IPS-18a (cell line): ENCODE results near the gene KRTAP10-7.
A peak's percentile ranks its signal among the peaks of the same experiment; 100 is the strongest.
"Not testable (repeated sequence)": the region's sequence is repeated elsewhere in the genome, so short reads cannot be mapped to it uniquely, and the experiment has no call there.

Source experiments
- H3K27ac ChIP-seq: one replicate; pipeline ENCODE4 v1.5.1; 2013; ENCODE audit warnings: low read length
- H3K27me3 ChIP-seq: one replicate; pipeline ENCODE4 v1.6.1; 2013; ENCODE audit warnings: mild to moderate bottlenecking, low read length; ENCODE audit not compliant: control insufficient read depth, insufficient read depth
- H3K36me3 ChIP-seq: one replicate; pipeline ENCODE4 v1.6.1; 2013; ENCODE audit warnings: low read depth, low read length; ENCODE audit not compliant: control insufficient read depth
- H3K4me1 ChIP-seq: one replicate; pipeline ENCODE4 v1.6.1; 2013; ENCODE audit warnings: low read depth, low read length; ENCODE audit not compliant: control insufficient read depth
- H3K4me3 ChIP-seq: one replicate; pipeline ENCODE4 v1.5.1; 2013; ENCODE audit warnings: low read length
- H3K9ac ChIP-seq: one replicate; pipeline ENCODE4 v1.6.1; 2013; ENCODE audit warnings: mild to moderate bottlenecking, low read length, moderate library complexity
- H3K9me3 ChIP-seq: one replicate; pipeline ENCODE4 v1.6.1; 2013; ENCODE audit warnings: low read depth, low read length; ENCODE audit not compliant: control insufficient read depth

KRTAP10-7 gene

DNA sequence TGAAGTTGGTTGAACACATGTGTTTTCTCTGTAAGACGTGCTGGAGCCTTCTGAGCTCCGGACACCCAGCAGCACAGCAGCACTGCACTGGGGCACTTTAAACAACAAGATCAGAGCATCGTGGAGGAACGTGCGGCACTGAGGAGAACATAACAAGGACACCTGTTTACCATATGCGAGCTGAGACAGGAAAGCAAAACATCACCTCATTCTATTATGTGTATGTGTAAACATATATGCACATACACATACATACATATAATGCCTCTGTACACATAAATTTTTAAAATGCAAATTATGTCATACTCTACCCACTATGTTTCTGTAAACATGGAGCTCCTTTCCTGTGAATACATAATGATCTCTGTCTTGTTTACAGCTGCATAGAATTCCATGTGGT is 4.9 kb upstream of the KRTAP10-7 start:
- Histone ChIP-seq H3K27me3 (no peaks in the 10 kb centered on the region), H3K9me3 (no peaks in the 10 kb centered on the region), H3K9ac (no peak overlapping the region)

GRCh38 chr21:44596068-44596725 is 4.2 kb upstream of the KRTAP10-7 start:
- Histone ChIP-seq H3K27ac (no peak overlapping the region), H3K4me1 (peaks cover 25% of the 10 kb centered on the region), H3K4me3 (no peak overlapping the region), H3K36me3 (no peaks in the 10 kb centered on the region), H3K9me3 (no peaks in the 10 kb centered on the region), H3K9ac (no peak overlapping the region), H3K27me3 (no peaks in the 10 kb centered on the region)

More for the DNA sequence above, 4.9 kb upstream of the KRTAP10-7 start:
- Histone ChIP-seq H3K4me1 (peaks cover 25% of the 10 kb centered on the region), H3K4me3 (no peak overlapping the region), H3K27ac (no peak overlapping the region), H3K36me3 (no peaks in the 10 kb centered on the region)

- Histone ChIP-seq H3K27ac (peak overlapping the region; percentile 35), H3K4me1 (peaks cover 18% of the 10 kb centered on the region), H3K4me3 (no peak overlapping the region), H3K36me3 (no peaks in the 10 kb centered on the region), H3K9ac (peak overlapping the region; percentile 34), H3K27me3 (no peaks in the 10 kb centered on the region), H3K9me3 (no peaks in the 10 kb centered on the region)
These were observed 2.3 kb upstream of the KRTAP10-7 start for GRCh38 chr21:44598061-44598460.

- H3K36me3 ChIP-seq: no peaks in the 10 kb centered on the region
- H3K27me3 ChIP-seq: no peaks in the 10 kb centered on the region
- peaks cover 8% of the 10 kb centered on the region for H3K4me1 ChIP-seq
- H3K9ac ChIP-seq: no peak overlapping the region
- H3K9me3 ChIP-seq: no peaks in the 10 kb centered on the region
- no peak overlapping the region for H3K4me3 ChIP-seq
- no peak overlapping the region for H3K27ac ChIP-seq
These were observed 950 bp upstream of the KRTAP10-7 start for GRCh38 chr21:44599264-44600029.

GRCh38 chr21:44601091-44601490 is 694 bp downstream of the KRTAP10-7 start:
- not testable (repeated sequence) for H3K27ac ChIP-seq, H3K9me3 ChIP-seq, H3K36me3 ChIP-seq, H3K9ac ChIP-seq, H3K27me3 ChIP-seq, H3K4me1 ChIP-seq, H3K4me3 ChIP-seq

DNA sequence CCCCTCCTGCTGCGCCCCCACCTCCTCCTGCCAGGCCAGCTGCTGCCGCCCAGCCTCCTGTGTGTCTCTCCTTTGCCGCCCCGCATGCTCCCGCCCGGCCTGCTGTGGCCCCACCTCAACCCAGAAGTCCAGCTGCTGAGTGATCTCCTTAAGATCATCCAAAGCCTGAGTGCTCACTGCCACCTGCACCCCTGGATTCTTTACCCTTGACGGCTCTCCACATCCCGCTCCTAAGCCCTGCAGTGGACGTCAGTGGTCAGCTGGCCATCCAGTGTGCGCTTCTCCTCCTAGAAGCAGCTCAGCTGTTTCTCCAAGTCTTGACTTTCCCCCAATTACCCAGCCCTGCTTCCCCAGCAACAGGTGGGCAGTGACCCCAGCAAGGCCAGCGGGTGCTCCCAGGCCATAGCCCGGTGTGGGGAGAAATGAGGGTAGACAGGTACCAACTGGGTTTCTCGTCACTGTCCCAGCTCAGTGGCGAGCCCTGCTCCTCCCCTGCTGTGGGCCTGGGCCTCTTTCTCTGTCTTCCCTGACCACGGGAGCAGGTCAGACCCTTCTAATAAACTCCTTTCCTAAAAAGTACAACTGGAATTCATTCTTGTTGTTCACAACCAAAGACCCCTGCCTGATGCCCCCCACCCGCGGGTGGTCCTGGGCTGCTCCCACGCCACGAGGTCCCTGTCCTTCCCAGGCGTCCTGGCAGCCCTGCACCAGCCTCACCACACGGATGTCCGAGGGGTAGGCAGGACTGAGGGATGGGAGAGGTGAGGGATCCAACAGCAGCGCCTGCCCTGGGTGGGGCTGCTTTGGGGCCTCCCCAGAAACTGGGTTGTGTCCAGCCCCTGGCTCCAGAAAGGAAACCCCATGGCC is 1.4 kb downstream of the KRTAP10-7 start:
- Histone ChIP-seq H3K4me3 (no peak overlapping the region), H3K27ac (no peak overlapping the region), H3K9ac (no peak overlapping the region), H3K27me3 (no peaks in the 10 kb centered on the region), H3K9me3 (no peaks in the 10 kb centered on the region), H3K36me3 (no peaks in the 10 kb centered on the region), H3K4me1 (peaks cover 8% of the 10 kb centered on the region)

DNA sequence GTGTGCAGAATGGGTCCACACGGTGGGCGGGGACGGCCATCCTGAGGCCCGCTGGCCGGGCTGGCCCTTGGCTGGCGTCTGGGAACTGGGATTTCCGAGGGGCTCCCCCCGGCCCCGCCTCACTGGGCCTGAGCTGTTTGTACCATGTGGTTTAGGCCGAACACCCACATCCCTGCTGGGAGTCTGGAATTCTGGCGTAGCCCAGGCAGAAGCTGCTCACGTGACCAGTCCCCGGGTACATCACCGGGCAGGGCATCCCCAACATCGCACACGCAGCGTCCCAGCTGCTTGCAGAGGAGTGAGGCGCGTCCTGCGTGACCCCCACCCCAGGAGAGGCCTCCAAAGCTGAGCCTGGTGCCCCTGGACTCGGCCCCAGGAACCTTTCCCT is 2.1 kb downstream of the KRTAP10-7 start:
- Histone ChIP-seq H3K4me1 (peaks cover 8% of the 10 kb centered on the region), H3K9ac (no peak overlapping the region), H3K27me3 (no peaks in the 10 kb centered on the region), H3K27ac (no peak overlapping the region), H3K9me3 (no peaks in the 10 kb centered on the region), H3K4me3 (no peak overlapping the region), H3K36me3 (no peaks in the 10 kb centered on the region)

GRCh38 chr21:44603109-44603875 is 2.9 kb downstream of the KRTAP10-7 start:
- Histone ChIP-seq H3K27ac (no peak overlapping the region), H3K9ac (no peak overlapping the region), H3K4me1 (peaks cover 3% of the 10 kb centered on the region), H3K4me3 (no peak overlapping the region), H3K9me3 (no peaks in the 10 kb centered on the region), H3K36me3 (no peaks in the 10 kb centered on the region), H3K27me3 (no peaks in the 10 kb centered on the region)

GRCh38 chr21:44603911-44604310 is 3.5 kb downstream of the KRTAP10-7 start:
- Histone ChIP-seq H3K9me3 (no peaks in the 10 kb centered on the region), H3K4me1 (no peaks in the 10 kb centered on the region), H3K9ac (no peak overlapping the region), H3K4me3 (no peak overlapping the region), H3K36me3 (no peaks in the 10 kb centered on the region), H3K27ac (no peak overlapping the region), H3K27me3 (no peaks in the 10 kb centered on the region)

DNA sequence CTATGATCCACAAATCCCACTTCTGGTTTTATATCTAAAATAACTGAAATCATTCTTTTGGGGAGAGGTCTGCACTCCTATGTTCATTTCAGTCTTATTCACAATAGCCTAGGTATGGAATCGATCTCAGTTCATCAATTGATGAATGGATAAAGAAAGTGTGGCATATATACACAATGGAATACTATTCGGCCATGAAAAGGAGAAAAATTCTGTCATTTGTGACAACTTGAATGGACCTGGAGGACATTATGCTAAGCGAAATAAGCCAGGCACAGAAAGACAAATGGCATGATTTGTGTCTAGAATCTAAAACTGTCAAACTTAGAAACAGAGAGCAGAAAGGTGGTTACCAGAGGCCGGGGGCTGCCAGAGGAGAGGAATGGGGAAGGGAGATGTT is 6.1 kb downstream of the KRTAP10-7 start:
- H3K9ac ChIP-seq: no peak overlapping the region
- no peaks in the 10 kb centered on the region for H3K4me1 ChIP-seq
- peaks cover 2% of the 10 kb centered on the region for H3K9me3 ChIP-seq
- H3K36me3 ChIP-seq: no peaks in the 10 kb centered on the region
- no peak overlapping the region for H3K4me3 ChIP-seq
- no peaks in the 10 kb centered on the region for H3K27me3 ChIP-seq
- no peak overlapping the region for H3K27ac ChIP-seq

- Histone ChIP-seq H3K27me3 (no peaks in the 10 kb centered on the region), H3K9ac (no peak overlapping the region), H3K9me3 (peaks cover 4% of the 10 kb centered on the region), H3K4me3 (no peak overlapping the region), H3K27ac (no peak overlapping the region), H3K4me1 (no peaks in the 10 kb centered on the region), H3K36me3 (no peaks in the 10 kb centered on the region)
These were observed 8.8 kb downstream of the KRTAP10-7 start for GRCh38 chr21:44609193-44609592.
